Measurements from ENCODE around the gene CAMTA1.
"Not testable (repeated sequence)": the region's sequence is repeated elsewhere in the genome, so short reads cannot be mapped to it uniquely, and the experiment has no call there.

The CAMTA1 gene

DNA sequence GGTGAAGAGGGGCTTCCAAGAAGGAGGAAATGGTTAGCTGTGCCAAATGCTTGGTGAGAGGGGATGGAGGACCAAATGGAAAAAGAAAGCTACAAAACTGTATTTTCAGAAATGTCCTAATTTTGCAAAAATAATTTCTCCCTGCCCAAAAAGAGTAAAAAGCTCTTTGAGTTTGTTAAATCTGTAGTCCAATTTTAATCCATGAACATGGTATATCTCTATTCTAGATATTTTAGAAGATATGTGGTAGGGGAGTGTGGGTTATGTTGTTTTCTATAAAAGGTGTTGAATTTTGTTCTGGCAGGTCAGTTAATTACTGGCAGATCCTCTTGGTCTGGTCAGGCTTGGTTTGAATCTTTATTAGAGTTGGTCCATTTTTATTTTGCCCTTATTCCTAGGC is 511.7 kb downstream of the CAMTA1 start:
- DNase-seq, result no peak

DNA sequence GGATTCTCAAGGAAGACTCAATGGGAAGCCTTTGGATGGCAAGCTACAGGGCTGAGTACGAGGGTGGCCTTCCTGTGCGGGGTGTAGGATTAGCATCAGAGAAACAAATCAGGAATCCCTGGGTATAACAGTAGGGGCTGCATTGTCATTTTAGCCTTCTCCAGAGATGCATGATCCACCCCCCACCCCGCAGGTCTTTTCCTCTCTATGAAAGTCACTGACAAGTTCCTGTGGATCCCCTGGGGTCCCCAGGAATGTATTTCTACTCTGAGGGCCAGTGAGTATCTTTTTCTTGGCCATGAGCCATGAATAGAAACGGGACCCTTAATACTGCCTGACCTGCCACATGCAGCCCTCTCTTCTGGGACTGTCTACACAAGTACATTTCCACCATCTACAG is 512.9 kb downstream of the CAMTA1 start:
- DNase-seq, result no peak

DNA sequence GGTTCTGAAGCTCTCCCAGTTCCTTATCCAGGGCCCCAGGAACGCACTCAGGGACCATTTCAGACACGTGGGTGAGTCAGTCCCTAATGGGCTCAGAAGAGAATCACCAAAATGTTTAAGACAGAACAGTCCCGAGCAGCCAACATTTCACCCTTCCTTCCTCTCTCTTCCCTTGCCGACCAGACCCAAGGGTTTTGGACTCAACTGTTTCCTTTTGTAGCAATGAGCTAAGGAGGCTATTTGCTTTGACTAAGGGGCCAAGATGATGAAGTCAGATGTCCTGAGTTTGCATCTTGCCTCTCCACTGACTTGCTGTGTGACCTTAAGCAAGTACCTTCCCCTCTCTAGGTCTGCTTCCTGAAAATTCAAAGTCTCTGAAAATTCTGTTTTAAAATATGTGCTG is 513.5 kb downstream of the CAMTA1 start:
- DNase-seq, result no peak

DNA sequence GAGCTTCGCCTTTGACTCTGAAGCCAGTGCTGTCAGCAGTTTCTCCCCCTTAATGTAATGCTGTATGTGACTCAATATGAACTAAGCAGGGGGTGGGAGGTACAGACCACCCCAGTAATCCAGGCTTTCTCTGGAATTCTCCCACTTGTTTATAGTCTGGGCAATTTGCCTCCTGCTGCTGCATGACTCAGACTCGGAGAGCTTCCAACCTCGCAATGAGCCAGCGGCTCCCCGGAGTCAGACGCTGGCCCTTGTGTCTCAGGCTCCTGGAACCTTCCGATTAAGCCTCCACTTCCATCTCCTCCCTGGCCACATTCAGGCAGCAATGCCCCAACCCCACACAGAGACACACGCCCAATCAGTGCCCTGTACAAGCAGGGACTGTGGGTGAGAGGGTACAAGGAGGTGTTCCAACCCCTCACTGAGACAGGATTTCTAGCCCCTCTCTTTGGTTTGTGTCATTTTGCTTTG is 514.1 kb downstream of the CAMTA1 start:
- DNase-seq, result no peak

DNA sequence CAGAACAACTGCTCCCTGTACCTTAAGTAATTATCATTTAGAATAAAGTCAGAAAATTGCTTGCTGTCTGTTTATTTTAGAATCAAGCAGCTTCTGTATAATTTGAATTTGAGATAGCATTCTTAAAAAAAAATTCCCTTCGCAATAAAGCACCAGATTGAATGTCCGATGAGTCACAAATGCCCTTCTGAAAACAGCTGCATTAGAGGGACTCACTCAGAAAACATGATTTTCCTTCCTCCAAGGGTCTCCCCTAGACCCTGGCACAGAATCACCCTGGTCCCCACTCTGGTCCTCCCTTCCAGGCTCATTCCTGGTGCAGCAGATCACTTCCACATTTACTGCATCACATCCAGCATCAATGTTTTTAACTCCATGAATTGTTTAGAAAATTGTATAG is 514.7 kb downstream of the CAMTA1 start:
- DNase-seq, result no peak

DNA sequence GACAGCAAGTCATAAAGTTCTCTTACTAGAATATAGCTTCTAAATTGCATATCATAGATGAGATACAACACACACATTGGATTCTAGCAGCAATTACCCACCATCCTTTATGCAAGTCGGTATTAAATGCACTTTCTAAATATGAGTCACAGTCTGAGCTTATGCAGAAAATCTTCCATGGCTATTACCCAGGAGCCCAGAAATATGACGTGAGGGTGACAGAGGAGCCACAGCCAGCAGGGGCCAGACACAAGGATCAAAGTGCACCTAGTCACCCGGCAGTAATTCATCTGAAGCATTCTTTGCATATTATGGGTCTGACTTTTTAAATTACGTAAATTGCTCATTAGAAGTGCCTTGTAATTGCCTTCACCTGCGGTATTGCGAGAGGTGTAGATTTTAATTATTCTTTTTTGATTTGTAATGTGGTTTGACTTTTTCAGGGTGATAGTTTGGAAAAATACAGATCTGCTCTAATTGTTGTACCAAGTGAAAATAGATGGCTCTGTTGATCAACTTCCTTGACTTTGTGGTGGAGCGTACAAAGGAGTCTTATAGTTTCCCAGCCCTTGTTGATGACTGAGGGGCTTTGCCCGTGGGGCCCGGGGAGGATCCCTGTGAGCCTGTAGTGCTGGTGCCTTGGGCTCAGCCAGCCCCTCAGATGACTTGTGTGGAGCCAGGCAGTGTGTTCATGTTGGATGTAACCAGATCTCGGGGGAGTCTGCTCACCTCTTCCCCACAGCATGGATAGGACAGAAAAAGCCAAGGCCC is 515.8 kb downstream of the CAMTA1 start:
- DNase-seq, result no peak

DNA sequence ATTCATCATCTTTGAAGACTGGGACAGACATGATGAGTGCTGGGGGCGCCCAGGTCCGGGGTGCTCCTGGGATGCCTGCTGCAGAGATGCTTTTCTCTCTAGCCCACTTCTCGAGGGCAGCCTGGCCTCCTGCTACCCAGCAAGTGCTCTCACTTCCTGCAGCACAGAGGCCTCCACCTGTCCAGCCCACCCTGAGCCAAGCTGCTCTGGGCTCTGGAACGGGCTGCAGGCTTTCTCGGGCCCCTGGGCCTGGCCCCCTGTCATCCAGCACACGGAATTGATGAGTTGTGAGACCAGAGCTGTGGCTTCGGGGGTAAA is 516.4 kb downstream of the CAMTA1 start:
- no peak for DNase-seq

DNA sequence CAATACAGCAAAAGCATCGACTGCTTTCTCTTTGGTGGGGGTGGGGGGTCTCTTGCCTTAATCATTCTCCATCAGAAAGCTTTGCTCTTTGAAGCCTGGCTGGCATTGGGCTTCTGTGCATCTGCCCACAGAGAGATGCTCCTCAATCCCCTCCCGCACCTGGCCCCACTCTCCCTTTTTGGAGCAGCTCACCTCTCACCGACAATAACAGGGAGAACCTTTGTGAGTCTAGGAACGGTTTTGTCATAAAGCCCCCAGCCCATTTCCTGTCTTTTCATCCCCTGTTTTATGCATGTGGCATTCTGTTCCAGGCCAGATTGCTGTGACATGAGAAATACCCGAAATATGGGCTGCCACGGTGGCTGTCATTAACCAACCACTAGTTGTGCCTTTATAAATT is 516.9 kb downstream of the CAMTA1 start:
- DNase-seq, result no peak

DNA sequence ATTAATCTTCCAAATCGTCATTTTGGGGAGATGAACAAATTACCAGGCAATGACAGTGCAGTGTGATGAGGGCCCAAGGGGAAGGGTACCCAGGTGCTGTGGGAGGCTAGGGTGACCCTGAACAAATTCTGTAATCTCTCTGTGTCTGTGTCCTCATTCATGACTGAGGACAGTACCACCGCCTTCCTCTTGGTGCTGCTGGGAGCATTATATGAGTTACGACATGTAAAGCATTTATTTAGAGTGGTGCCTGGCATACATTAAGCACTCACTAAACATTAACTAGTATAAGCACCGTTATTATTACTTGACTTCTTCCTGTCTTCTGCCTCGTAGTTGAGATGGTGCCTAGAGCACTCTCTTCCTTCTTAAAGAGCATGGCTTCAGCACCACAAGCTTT is 517.6 kb downstream of the CAMTA1 start:
- no peak for DNase-seq

DNA sequence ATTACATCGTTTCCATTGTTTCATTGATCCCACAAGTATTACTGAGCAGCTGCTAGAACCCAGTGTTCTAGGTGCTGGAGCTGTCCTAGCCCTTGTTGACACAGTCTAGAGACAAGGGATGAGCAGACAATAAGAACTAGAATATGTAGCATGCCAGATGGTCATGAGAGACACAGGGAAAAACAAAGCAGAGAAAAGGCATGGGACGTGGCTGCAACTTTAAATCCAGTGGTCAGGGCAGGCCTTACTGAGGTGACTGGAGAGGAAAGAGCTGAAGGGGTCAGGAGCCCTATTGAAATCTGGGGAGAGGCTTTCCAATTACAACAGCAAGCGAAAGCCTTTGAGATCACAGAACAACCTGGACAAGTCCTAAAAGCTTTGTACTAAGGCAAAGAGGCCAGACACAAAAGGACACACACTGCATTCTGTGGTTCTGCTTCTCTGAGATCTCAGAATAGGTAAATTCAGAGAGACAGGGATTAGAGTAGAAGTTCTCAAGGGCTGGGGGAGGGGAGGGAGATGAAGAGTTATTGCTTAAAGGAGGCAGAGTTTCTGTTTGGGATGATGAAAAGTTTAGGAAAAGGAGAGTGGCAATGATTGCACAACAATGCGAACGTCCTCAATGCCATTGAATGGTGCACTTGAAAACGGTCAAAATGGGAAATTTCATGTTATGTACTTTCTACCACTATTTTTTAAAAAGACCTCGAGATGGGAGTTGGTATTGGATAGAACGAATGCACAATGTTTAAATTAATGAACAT is 518.5 kb downstream of the CAMTA1 start:
- no peak for DNase-seq

DNA sequence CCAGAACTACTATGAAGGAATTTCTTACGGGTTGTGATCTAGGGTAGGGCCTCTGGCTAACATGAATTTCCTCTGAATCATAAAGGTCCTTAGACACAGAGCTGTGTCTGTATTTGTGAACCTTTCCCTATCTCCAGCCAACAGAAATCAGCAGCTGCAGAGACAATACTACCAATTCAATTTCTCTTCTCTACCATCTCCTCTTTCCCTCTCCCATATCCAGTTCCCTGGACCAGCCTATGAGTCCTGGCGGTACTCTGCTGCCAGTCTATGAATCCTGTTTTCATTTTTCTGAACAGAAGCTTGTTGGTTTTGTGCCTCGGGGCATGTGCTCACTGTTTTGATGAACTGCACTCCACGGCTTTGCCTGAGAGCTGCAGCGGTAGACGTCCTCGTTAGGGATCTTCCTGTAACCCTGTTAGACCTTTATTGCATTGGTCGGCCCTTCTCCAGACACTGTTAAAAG is 527.9 kb downstream of the CAMTA1 start:
- DNase-seq, result peak; percentile 2

DNA sequence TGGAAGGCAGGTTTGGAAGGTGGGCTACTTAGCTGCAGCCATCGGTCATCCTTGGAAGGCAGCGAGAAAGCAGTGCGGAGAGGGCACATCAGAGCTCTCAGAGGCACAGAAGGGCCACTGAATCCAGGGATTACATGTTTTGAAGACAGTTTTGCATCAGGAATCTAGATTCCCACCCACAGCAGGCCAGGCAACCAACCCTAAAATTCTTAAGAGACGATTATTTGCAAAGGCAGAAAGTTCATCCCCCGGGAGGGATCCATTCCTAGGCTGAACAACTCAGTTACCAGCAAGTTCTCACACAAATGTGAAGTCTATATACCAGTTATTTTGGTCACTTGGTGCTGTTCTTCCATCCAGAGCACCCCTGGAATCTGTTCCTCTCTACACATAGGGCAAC is 528.6 kb downstream of the CAMTA1 start:
- no peak for DNase-seq

DNA sequence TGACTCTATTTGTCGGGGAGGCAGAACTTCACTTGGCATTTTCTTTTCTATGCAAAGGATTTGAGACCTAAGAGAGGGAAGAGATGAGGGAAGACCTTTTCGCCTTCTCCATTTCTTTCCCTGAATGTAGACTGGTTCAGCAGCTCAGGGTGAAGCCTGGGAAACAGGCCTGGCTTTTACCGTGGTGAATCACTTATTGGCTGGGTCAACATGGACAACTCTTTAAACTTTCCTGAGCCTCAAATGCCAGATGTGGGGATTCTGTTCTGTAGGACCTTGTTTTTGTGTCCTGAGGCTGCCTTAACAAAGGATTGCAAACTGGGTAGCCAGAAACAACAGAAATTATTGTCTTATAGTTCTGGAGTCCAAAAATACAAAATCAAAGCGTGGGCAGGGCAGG is 530.1 kb downstream of the CAMTA1 start:
- no peak for DNase-seq

DNA sequence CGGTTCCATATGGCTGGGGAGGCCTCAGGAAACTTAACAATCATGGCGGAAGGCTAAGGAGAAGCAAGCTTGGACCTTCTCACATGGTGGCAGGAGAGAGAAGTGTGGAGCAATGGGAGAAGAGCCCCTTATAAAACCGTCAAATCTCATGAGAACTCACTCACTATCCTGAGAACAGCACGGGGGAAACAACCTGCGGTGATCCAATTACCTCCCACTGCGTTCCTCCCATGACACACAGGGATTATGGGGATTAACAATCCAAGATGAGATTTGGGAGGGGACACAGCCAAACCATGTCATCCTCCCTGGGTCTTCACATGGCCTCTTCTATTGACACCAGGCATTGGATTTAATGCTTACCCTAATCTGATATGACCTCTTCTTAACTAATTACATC is 530.7 kb downstream of the CAMTA1 start:
- no peak for DNase-seq

DNA sequence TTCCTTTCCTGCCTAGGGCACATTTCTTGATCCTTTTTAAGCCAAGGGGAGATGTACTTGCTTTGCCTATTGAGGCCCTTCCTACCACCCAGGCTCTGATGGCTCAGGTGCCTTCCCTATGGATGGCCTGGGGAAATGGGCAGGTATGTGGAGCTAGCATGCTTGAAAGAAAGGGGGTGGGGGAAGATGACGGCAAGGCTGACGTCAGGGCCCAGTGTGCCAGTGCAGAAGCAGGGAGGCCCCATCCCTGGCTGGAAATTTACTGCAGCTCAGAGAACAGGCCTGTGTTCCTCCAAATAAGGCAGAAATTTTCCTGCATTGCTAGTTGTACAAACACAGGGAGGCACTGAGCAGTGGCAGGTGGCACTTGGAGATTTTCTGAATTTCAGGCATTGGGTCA is 532.6 kb downstream of the CAMTA1 start:
- no peak for DNase-seq

DNA sequence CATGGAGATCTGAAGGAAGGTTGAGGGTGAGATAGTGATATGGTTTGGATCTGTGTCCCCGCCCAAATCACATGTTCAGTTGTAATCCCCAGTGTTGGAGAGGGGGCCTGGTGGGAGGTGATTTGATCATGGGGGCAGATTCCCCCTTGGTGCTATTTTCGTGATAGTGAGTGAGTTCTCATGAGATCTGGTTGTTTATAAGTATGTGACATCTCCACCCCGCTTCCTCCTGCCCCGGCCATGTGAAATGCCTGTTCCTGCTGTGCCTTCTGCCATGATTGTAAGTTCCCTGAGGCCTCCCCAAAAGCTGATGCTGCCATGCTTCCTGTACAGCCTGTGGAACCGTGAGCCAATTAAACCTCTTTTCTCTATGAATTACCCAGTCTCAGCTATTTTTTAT is 533.9 kb downstream of the CAMTA1 start:
- DNase-seq, result no peak

DNA sequence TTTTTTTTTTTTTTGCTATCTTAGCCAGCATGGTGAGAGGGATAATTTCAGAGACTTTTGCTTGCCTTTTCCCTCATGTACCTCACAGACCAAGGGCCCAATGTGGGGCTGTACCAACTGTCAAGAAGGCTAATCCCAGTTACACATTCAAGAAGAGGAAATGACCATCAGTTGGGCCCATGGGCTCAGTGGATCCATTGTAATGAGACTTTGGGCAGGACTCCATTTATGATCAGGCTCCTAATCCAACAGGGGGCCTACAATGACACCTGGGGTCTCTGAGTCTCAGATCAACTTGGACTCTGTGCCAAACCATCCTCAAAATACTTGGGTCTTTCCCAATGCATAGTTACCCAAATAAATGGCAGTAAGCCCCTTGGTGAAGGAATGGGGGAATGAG is 535.4 kb downstream of the CAMTA1 start:
- DNase-seq, result no peak

DNA sequence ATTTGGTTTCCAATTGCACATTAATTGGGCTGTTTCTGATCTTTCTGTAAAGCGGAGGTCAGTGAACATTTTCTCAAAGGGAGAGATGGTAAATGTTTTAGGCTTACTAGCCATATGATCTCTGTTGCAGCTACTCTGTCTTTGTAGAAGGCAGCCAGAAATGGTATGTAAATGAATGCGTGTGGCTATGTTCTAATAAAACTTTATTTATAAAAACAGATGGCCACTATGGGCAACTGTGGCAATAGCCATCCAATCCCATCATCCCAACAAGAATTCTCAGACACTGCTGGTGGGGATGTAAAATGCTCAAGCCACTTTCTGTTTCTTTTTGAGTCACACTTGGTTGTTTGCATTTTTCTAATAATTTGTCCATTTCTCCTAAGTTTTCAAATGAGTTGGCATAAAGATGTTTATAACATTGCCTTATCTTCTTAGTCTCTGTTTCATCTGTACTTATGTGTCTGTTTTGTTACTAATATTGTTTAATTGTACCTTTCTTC is 537.1 kb downstream of the CAMTA1 start:
- no peak for DNase-seq

DNA sequence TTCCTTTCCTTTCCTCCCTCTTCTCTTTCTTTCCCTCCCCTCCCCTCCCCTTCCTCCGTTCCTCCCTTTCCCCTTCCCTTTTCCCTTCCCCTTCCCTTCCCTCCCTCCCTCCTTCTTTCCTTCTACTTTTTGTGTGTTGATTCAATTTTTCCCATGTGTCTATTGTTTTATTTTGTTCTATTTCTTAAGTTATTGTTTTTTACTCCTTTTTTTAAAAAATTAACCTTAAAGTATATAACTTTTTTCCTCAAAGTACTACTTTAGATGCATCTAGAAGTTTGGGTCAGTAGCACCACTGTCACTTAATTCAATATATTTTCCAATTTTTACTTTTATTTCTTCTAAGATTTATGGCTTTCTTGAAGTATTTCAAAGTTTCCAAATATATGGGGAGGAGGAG is 537.7 kb downstream of the CAMTA1 start:
- no peak for DNase-seq

DNA sequence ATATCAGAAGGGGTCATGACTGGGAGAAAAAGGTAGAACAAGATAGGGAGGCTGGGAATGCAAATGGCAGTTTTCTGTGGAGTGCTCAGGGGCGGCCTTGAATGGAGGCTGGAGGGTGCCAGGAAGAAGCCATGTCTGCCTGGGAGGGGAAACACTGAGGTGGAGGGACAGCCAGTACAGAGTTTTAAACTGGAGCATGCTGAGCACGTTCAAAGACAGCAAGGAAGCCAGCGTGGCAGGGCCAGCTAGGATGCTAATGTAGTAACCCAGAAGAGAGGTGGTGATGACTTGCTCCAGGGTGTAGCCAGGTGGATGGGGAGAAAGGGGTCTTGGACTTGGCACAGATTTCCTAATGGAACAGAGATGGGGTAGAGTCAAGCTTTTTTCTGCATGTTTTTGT is 540.0 kb downstream of the CAMTA1 start:
- no peak for DNase-seq

DNA sequence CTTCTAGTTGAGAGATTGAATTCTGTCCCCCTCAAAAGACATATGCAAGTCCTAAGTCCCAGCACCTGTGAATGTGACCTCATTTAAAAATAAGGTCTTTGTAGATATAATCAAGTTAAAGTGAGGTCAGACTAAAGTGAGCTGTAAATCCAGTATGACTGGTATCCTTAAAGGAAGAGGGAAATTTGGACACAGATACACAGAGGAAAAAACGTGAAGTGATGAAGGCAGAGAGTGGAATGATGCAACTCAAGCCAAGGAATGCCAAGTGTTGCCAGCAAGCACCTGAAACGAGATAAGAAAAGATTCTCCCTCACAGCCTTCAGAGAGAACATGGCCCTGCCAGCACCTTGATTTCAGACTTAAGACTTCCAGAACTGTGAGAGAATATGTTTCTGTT is 541.1 kb downstream of the CAMTA1 start:
- DNase-seq, result no peak

DNA sequence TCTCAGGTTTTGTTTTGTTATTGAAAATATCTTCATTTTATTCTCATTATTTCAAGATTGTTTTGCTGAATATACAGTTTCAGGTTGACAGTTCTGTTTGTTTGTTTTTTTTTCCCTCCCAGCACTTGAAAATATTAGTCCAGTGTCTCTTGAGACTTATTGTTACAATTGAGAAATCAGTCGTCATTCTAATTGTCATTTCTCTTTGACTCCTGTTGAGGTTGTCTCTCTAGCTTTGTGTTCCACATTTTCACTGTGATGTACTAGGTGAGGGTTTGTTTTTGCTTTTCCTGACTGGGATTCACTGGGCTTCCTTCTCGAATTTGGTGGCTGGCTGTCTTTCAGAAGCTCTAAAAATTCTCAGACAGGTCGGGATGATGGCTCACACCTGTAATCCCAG is 542.6 kb downstream of the CAMTA1 start:
- no peak for DNase-seq

DNA sequence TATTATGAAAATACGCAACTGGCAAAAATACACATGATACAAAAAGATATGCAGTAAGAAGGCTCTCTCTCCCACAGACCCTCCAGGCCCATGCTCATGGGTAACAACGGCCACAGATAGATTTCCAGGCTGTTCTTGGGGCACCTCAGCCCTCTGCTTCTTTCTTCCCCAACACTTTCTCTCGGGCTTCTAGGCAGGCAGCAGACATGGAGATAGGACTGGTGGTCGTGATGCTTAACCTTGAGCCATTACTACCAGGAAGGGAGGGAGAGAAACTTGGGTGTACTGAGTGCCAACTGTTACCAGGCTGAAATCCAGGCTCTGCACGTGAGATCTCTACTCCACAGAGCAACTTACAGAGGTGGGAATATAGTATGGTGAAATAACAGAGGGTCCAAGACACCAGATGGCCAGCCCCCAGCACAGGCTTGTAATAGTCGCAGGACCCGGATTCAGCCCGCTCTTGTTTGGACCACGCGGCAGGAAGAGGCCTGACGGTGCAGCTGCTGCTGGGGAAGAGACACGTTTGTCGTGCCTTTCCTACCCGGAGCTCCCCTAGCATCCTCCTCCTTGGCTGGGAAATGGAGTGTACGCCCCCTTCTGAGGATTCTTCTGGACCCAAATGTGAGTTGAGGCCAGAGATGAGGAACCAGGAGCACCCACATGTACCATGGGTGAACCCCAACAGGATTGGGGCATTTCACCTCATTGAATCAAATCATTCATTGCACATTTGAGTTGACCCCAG is 544.8 kb downstream of the CAMTA1 start:
- DNase-seq, result no peak

DNA sequence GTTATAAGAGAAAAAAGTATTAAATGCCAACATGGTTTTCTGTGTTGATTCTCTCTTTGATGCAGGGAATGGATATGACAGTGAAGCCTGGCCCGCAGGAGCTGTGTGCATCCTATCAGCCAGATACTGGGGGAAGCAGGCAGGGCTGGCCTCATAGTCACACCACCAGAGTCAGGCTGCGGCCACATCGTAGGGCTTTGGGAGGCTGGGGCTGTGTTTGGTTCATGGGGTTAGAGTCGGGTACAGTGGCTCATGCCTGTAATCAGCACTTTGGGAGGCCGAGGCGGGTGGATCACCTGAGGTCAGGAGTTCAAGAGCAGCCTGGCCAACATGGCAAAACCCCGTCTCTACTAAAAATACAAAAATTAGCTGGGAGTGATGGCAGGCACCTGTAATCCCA is 545.5 kb downstream of the CAMTA1 start:
- DNase-seq, result not testable (repeated sequence)
